ENCODE measurements around the gene EVL. TPM values are rescaled to one million over a fixed set of nuclear protein-coding genes. Genes with fewer than 3 reads are reported as not detected.

EVL gene
- total RNA-seq, 1 experiment from 2014 or later = 82.9 TPM

DNA sequence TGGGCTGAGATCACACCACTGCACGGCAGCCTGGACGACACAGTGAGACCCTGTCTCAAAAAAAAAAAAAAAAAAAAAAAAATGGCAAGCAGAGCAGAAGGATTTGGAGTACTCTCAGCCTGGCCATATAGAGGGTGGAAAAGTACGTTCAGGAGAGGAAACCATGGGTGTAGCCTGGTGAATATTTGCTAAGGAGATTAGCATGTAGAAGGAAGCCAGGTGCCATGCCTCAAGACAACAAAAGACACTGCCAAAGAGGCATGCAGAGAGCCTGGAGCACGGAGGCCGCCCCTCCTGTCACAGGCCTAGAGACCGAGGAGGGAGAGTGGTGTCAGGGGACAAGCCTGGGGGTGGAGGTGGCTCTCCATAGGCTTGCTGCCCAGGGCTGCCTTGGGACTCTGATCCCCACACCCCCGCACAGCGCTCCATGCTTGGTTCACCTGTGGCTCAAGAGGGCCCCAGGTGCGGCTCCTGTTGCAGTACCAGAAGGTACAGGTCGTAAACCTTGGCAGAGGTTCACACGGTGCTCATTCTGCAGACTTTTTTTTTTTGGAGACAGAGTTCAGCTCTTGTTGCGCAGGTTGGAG, 122.1 kb downstream of the EVL start:
- intact Hi-C loops (cut with micrococcal nuclease; ENCODE audit: unreplicated experiment) = no loop called here
- Histone ChIP-seq H3K4me1 (ENCODE audit: insufficient read depth, low read length, poor library complexity, severe bottlenecking) (peaks cover 6% of the 10 kb centered on the region), H3K27ac (ENCODE audit: low read depth, low read length, poor library complexity, severe bottlenecking) (no peak overlapping the region), H3K9me3 (ENCODE audit: low read depth, low read length, poor library complexity, severe bottlenecking) (no peaks in the 10 kb centered on the region), H3K36me3 (ENCODE audit: insufficient read depth, low read length, poor library complexity, severe bottlenecking) (no peaks in the 10 kb centered on the region), H3K4me3 (ENCODE audit: low read depth, low read length, poor library complexity, severe bottlenecking) (no peak overlapping the region), H3K27me3 (replicated peaks; ENCODE audit: insufficient read depth, low read depth, low read length, poor library complexity) (no peaks in the 10 kb centered on the region)
- ChIA-PET POLR2A (ENCODE audit: low non-redundant PET) (no interaction called here), CTCF (no interaction called here)
- no peak for DNase-seq (ENCODE audit: low spot score)
- TF ChIP-seq, protein P1, sequence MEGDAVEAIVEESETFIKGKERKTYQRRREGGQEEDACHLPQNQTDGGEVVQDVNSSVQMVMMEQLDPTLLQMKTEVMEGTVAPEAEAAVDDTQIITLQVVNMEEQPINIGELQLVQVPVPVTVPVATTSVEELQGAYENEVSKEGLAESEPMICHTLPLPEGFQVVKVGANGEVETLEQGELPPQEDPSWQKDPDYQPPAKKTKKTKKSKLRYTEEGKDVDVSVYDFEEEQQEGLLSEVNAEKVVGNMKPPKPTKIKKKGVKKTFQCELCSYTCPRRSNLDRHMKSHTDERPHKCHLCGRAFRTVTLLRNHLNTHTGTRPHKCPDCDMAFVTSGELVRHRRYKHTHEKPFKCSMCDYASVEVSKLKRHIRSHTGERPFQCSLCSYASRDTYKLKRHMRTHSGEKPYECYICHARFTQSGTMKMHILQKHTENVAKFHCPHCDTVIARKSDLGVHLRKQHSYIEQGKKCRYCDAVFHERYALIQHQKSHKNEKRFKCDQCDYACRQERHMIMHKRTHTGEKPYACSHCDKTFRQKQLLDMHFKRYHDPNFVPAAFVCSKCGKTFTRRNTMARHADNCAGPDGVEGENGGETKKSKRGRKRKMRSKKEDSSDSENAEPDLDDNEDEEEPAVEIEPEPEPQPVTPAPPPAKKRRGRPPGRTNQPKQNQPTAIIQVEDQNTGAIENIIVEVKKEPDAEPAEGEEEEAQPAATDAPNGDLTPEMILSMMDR (conservative IDR thresholded peaks at IDR 0.05; ENCODE audit: low read depth, low read length) = no peak
- no peak for TF ChIP-seq EZH2 (IDR thresholded peaks at IDR 0.05; ENCODE audit: borderline replicate concordance, low read depth, low read length, poor library complexity, severe bottlenecking)
- BruUV-seq (replicated peaks) = no TSS peak

DNA sequence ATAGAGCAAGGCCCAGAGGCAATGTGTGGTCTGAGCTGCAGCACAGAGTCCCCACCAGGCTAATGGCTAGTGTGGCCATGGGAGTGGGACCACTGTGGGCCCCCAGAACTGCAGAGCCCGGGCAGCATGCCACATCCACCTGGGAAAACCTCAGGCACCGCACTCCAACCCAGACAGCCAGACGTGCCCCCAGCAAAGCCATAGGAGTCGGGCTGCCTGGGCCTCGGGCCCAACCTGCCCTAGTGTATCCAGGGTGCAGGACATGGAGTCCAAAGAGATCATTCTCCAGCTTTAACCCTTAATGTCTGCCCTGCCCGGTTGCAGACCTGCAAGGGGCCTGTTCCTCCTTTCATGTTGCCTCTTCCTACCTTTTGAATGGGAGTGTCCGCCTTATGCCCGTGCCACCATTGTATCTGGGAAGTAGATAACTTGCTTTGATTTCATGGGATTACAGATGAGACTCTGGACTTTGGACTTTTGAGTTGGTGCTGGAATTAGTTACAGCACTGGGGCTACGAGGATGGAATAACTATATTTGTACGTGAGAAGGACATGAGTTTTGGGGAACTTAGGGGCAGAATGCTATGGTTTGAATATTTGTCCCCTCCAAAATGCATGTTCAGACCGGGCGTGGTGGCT, 123.3 kb downstream of the EVL start:
- CTCF ChIA-PET = no interaction called here
- no TSS peak for BruUV-seq (replicated peaks)
- H3K4me1 ChIP-seq (ENCODE audit: insufficient read depth, low read length, poor library complexity, severe bottlenecking) = peaks cover 13% of the 10 kb centered on the region
- no peak overlapping the region for H3K27ac ChIP-seq (ENCODE audit: low read depth, low read length, poor library complexity, severe bottlenecking)
- no peak overlapping the region for H3K4me3 ChIP-seq (ENCODE audit: low read depth, low read length, poor library complexity, severe bottlenecking)
- H3K9me3 ChIP-seq (ENCODE audit: low read depth, low read length, poor library complexity, severe bottlenecking) = no peaks in the 10 kb centered on the region
- TF ChIP-seq, protein P1 (conservative IDR thresholded peaks at IDR 0.05; ENCODE audit: low read depth, low read length) = no peak
- no peak for TF ChIP-seq EZH2 (IDR thresholded peaks at IDR 0.05; ENCODE audit: borderline replicate concordance, low read depth, low read length, poor library complexity, severe bottlenecking)
- POLR2A ChIA-PET (ENCODE audit: low non-redundant PET) = no interaction called here
- no peak for DNase-seq (ENCODE audit: low spot score)
- H3K27me3 ChIP-seq (replicated peaks; ENCODE audit: insufficient read depth, low read depth, low read length, poor library complexity) = no peaks in the 10 kb centered on the region
- H3K36me3 ChIP-seq (ENCODE audit: insufficient read depth, low read length, poor library complexity, severe bottlenecking) = no peaks in the 10 kb centered on the region
- intact Hi-C loops (cut with micrococcal nuclease; ENCODE audit: unreplicated experiment) = no loop called here

DNA sequence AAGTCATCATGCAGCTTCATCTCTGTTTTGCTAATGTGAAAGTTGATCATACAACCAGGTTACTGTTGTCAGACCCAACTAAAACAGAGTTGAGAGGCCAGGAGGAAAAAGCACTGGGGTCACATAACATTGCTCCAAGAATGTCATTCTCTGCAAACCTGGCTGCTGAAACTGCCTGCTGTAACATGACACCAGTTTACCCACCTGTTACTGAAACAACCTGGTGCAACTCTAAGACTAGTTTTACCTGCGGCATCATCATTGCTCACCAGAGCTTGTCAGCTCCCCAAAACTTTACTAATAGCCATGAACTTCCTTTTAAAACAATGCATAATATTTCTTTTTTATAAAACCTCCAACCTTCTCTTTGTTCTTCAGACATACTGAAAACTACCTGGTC, 124.9 kb downstream of the EVL start:
- no TSS peak for BruUV-seq (replicated peaks)
- Histone ChIP-seq H3K36me3 (ENCODE audit: insufficient read depth, low read length, poor library complexity, severe bottlenecking) (no peaks in the 10 kb centered on the region), H3K4me3 (ENCODE audit: low read depth, low read length, poor library complexity, severe bottlenecking) (no peak overlapping the region), H3K4me1 (ENCODE audit: insufficient read depth, low read length, poor library complexity, severe bottlenecking) (peaks cover 14% of the 10 kb centered on the region), H3K27me3 (replicated peaks; ENCODE audit: insufficient read depth, low read depth, low read length, poor library complexity) (no peaks in the 10 kb centered on the region), H3K9me3 (ENCODE audit: low read depth, low read length, poor library complexity, severe bottlenecking) (no peaks in the 10 kb centered on the region), H3K27ac (ENCODE audit: low read depth, low read length, poor library complexity, severe bottlenecking) (no peak overlapping the region)
- TF ChIP-seq, protein P1 (conservative IDR thresholded peaks at IDR 0.05; ENCODE audit: low read depth, low read length) = no peak
- no peak for TF ChIP-seq EZH2 (IDR thresholded peaks at IDR 0.05; ENCODE audit: borderline replicate concordance, low read depth, low read length, poor library complexity, severe bottlenecking)
- DNase-seq (ENCODE audit: low spot score) = no peak
- CTCF ChIA-PET = no interaction called here
- POLR2A ChIA-PET (ENCODE audit: low non-redundant PET) = no interaction called here
- intact Hi-C loops (cut with micrococcal nuclease; ENCODE audit: unreplicated experiment) = loop anchor here (5.0 kb wide), 1 partner anchor 208 kb away; no protein-coding TSS in a partner anchor
